ENCODE measurements around the gene HBA2. TPM values are rescaled to one million over a fixed set of nuclear protein-coding genes. Genes with fewer than 3 reads are reported as not detected.
"Not testable (repeated sequence)": the region's sequence is repeated elsewhere in the genome, so short reads cannot be mapped to it uniquely, and the experiment has no call there.

Gene HBA2
- total RNA-seq, 1 donor from 2014 or later, result 11,939 TPM

- intact Hi-C loops (cut with DNase I); DNase-seq (ENCODE audit: low spot score): not testable (repeated sequence)
- ATAC-seq, result peak; percentile 53
These were observed 2.6 kb upstream of the HBA2 start for GRCh38 chr16:170088-170507.

GRCh38 chr16:170788-171187 lies 1.9 kb upstream of the HBA2 start:
- intact Hi-C loops (cut with DNase I), result no loop called here
- DNase-seq (ENCODE audit: low spot score) (no peak), ATAC-seq (no peak)

GRCh38 chr16:173211-173854 lies 657 bp downstream of the HBA2 start:
- DNase-seq (ENCODE audit: low spot score); intact Hi-C loops (cut with DNase I); ATAC-seq: not testable (repeated sequence)

- intact Hi-C loops (cut with DNase I); ATAC-seq; DNase-seq (ENCODE audit: low spot score): not testable (repeated sequence)
These were observed 1.5 kb downstream of the HBA2 start for GRCh38 chr16:173928-174769.

- DNase-seq (ENCODE audit: low spot score), result no peak
- intact Hi-C loops (cut with DNase I), result no loop called here
- ATAC-seq, result no peak
These were observed 2.6 kb downstream of the HBA2 start for GRCh38 chr16:175011-175949.

GRCh38 chr16:176006-176405 lies 3.3 kb downstream of the HBA2 start:
- intact Hi-C loops (cut with DNase I); DNase-seq (ENCODE audit: low spot score): not testable (repeated sequence)

GRCh38 chr16:176477-177382 lies 4.1 kb downstream of the HBA2 start, which contains the start of gene HBA1:
Gene HBA1 (plus strand): TSS chr16:176680. CDS start chr16:176717, 37 bp downstream.
- ATAC-seq; intact Hi-C loops (cut with DNase I); DNase-seq (ENCODE audit: low spot score): not testable (repeated sequence)

More at GRCh38 chr16:176006-176405, 3.3 kb downstream of the HBA2 start:
- not testable (repeated sequence) for ATAC-seq

GRCh38 chr16:177394-177822 lies 4.7 kb downstream of the HBA2 start:
- no peak for ATAC-seq
- intact Hi-C loops (cut with DNase I), result no loop called here
- no peak for DNase-seq (ENCODE audit: low spot score)

- intact Hi-C loops (cut with DNase I), result no loop called here
- ATAC-seq (no peak), DNase-seq (ENCODE audit: low spot score) (no peak)
These were observed 5.4 kb downstream of the HBA2 start for GRCh38 chr16:177981-178667.

- intact Hi-C loops (cut with DNase I), result no loop called here
- DNase-seq (ENCODE audit: low spot score) (no peak), ATAC-seq (no peak)
These were observed 6.0 kb downstream of the HBA2 start for GRCh38 chr16:178668-179015.

GRCh38 chr16:179211-180092 lies 6.8 kb downstream of the HBA2 start:
- ATAC-seq (no peak), DNase-seq (ENCODE audit: low spot score) (no peak)
- intact Hi-C loops (cut with DNase I), result loop anchor here (2.0 kb wide), 1 partner anchor 73 kb away; no protein-coding TSS in a partner anchor

GRCh38 chr16:180101-180675 lies 7.5 kb downstream of the HBA2 start, which contains the start of gene HBQ1:
Gene HBQ1 (plus strand): TSS chr16:180459. CDS start chr16:180487, 28 bp downstream.
- ATAC-seq, result no peak
- no peak for DNase-seq (ENCODE audit: low spot score)
- intact Hi-C loops (cut with DNase I), result loop anchor here (2.0 kb wide), 1 partner anchor 73 kb away; no protein-coding TSS in a partner anchor

GRCh38 chr16:180681-181564 lies 8.2 kb downstream of the HBA2 start:
- DNase-seq (ENCODE audit: low spot score) (no peak), ATAC-seq (peak; percentile 72)
- intact Hi-C loops (cut with DNase I), result loop anchor here (2.0 kb wide), 1 partner anchor 74 kb away; no protein-coding TSS in a partner anchor

GRCh38 chr16:181565-182021 lies 8.9 kb downstream of the HBA2 start:
- intact Hi-C loops (cut with DNase I), result loop anchor here (2.0 kb wide), 1 partner anchor 75 kb away; no protein-coding TSS in a partner anchor
- peak; percentile 82 for DNase-seq (ENCODE audit: low spot score)
- ATAC-seq, result no peak

- intact Hi-C loops (cut with DNase I), result no loop called here
- ATAC-seq (no peak), DNase-seq (ENCODE audit: low spot score) (no peak)
These were observed 10.3 kb downstream of the HBA2 start for GRCh38 chr16:183005-183404.
